Muscle layer of colon (tissue), 2 donors: Measurements from ENCODE around the gene BAG1.

ENCODE experiments used
- H3K27ac ChIP-seq: one replicate; pipeline ENCODE4 v1.7.0; 2013; ENCODE audit warnings: low read depth, mild to moderate bottlenecking, low read length, moderate library complexity
- H3K27me3 ChIP-seq, 2 donors: one replicate each; pipeline ENCODE4 v1.7.0; 2013; ENCODE audit warnings: low read length in 2 of 2, mild to moderate bottlenecking in 2 of 2; ENCODE audit not compliant: insufficient read depth in 2 of 2, control insufficient read depth in 1 of 2
- H3K36me3 ChIP-seq: one replicate; pipeline ENCODE4 v1.7.0; 2013; ENCODE audit warnings: mild to moderate bottlenecking, low read length; ENCODE audit not compliant: insufficient read depth
- H3K4me1 ChIP-seq: one replicate; pipeline ENCODE4 v1.7.0; 2013; ENCODE audit warnings: mild to moderate bottlenecking, low read length; ENCODE audit not compliant: insufficient read depth
- H3K4me3 ChIP-seq, 2 donors: one replicate each; pipeline ENCODE4 v1.7.0; 2013; ENCODE audit warnings: low read length in 2 of 2, low read depth in 1 of 2, mild to moderate bottlenecking in 1 of 2, moderate library complexity in 1 of 2
- H3K9ac ChIP-seq: one replicate; pipeline ENCODE4 v1.7.0; 2013; ENCODE audit warnings: low read length
- H3K9me3 ChIP-seq: one replicate; pipeline ENCODE4 v1.7.0; 2013; ENCODE audit warnings: mild to moderate bottlenecking, low read length
- donor health status: abdominal sarcoma.
- donor health status: Adenocarcinoma of cecum.

BAG1 gene

DNA sequence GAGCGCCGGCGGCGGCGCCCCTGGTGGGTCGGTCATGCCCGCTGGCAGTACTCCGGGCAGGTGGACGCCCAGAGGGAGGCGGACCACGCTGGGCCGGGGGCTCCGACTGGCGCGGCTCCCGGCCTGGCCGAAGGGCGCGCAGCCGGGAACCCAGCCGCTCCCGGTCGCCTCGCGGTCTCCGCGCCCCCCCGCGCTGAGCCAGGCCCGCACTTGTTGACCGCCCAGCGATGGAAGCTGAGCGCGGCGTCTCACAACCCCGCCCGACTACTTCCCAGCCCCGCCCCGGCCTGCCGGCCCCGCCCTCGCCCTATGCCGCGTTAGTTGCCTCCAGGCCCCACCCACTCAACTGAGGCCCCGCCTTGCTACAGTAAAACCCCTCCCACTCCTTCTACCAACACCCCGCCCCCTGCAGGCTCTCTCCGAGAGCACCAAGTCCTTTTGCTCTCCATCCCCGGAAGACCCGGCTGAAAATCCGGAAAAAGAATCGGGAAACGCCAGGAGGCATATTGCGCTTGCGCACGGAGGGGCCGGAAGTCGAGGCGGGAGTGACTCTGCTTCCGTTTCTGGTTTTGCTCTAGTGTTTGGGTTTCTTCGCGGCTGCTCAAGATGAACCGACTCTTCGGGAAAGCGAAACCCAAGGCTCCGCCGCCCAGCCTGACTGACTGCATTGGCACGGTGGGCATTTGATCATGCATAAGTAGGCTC, at the start of gene BAG1, which contains the start of gene CHMP5:
BAG1 (minus strand) TSS at position 236 of the 705 bp plus-strand sequence.
CHMP5 (plus strand) TSS at position 577 of the 705 bp plus-strand sequence; CDS start at position 607, 30 bp downstream.
- Histone ChIP-seq H3K36me3 (peaks cover 38% of the 10 kb centered on the region), H3K27me3 (no peaks in the 10 kb centered on the region), H3K27ac (peak within 1 kb of the TSS; percentile 80), H3K9me3 (no peaks in the 10 kb centered on the region), H3K4me3 (peak within 1 kb of the TSS; percentile 66 to 98), H3K9ac (peak within 1 kb of the TSS; percentile 88), H3K4me1 (peaks cover 24% of the 10 kb centered on the region)

DNA sequence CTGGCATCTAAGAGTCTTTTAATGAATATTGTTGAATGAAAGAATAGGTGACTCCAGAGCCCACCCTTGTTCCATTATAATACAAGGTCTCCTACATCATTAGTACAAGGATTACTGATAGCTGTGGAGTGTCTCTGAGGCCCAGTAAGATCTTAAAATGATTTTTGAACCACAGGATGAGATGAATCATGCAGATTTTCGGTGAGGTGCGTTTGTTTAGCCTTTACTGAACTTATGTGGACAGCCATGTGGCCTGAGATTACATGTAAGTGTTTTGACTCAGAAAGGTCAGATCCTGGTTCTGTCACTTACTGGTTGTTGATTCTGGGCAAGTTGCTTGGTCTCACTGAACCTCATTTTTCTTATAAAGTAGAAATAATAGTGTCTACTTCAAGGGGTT, 47.4 kb upstream of the BAG1 start:
- no peaks in the 10 kb centered on the region for H3K27me3 ChIP-seq
- H3K4me1 ChIP-seq: no peaks in the 10 kb centered on the region
- no peaks in the 10 kb centered on the region for H3K9me3 ChIP-seq
- no peak overlapping the region for H3K4me3 ChIP-seq
- no peak overlapping the region for H3K27ac ChIP-seq
- H3K36me3 ChIP-seq: peaks cover 93% of the 10 kb centered on the region
- H3K9ac ChIP-seq: no peak overlapping the region

DNA sequence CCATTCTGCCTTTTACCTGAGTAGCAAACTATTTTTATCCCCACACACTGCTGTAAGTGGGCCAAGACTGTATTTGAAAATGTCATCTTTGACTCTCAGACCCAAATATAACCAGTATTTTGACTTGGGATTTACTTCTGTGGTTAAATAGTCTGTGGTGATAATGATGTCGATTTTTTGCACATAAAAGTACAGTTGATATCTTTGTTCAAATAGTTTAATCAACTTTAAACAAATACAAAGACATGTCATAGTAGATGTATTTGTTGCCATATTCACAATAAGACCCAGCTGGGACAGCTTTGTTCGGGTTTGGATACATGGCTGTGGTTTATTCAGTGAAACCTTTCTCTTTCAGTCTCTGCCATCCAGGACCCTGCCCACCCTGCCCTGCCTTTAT, 46.2 kb upstream of the BAG1 start:
- Histone ChIP-seq H3K4me1 (no peaks in the 10 kb centered on the region), H3K27ac (no peak overlapping the region), H3K9me3 (no peaks in the 10 kb centered on the region), H3K36me3 (peaks cover 93% of the 10 kb centered on the region), H3K27me3 (no peaks in the 10 kb centered on the region), H3K9ac (no peak overlapping the region), H3K4me3 (no peak overlapping the region)

DNA sequence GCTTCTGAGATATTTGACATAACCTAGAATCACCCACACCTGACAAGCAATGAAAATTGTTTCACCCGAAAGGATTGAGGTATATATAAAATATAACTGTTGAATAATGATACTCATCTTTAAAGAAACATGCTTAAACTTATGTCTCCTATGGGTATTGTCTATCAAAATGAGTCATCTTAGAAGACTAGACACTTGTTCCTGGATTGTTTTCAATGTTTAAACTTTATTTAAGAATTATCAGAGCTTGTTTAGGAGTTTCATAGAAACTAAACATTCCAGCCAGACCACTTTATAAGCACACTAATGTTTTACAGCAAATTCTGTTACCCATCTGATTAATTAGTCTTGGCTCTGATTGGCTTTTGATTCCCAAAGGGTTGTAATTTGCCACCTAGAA, 45.4 kb upstream of the BAG1 start:
- Histone ChIP-seq H3K9me3 (no peaks in the 10 kb centered on the region), H3K27ac (no peak overlapping the region), H3K27me3 (no peaks in the 10 kb centered on the region), H3K4me3 (no peak overlapping the region), H3K9ac (no peak overlapping the region), H3K4me1 (no peaks in the 10 kb centered on the region), H3K36me3 (peaks cover 94% of the 10 kb centered on the region)

DNA sequence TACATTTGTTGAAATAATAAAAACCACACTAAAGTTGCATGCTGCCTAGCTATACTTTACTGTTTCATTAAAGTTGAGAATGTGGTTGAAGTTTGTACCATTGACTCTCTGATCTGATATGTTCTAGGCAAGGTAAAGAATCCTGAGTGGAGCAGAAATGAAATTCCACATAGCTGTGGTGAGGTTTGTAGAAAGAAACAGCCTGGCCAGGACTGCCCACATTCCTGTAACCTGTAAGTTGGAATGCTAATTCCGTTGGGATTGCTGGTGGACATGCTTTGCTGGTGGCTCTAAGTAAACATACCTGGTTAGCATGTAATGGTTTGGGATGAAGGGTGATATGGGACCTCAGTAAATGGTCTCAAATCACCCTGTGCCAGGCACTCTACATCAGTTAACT, 42.6 kb upstream of the BAG1 start:
- Histone ChIP-seq H3K27ac (no peak overlapping the region), H3K36me3 (peaks cover 95% of the 10 kb centered on the region), H3K9ac (no peak overlapping the region)

DNA sequence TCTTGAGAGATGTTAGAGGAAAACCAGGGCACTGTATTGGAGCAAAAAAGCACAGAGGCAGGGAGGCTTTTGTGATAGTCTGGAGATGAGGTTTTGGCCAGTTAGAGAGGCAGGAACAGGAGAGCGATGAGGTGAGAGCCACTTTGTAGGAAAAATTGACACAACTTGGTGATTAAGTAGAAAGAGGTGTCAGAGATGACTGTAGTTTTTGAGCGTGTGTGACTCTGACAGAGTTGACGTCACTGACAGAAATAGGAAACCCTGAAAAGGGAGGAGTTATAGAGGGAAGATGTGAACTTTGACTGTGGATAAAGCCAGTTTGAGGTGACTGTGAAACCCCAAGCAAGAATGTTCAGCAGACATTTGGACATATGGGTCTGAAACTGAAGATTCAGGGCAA, 41.5 kb upstream of the BAG1 start:
- Histone ChIP-seq H3K9me3 (no peaks in the 10 kb centered on the region), H3K4me3 (no peak overlapping the region), H3K27me3 (no peaks in the 10 kb centered on the region), H3K36me3 (peaks cover 87% of the 10 kb centered on the region), H3K9ac (no peak overlapping the region), H3K4me1 (no peaks in the 10 kb centered on the region), H3K27ac (no peak overlapping the region)

More for the DNA sequence above, 42.6 kb upstream of the BAG1 start:
- no peaks in the 10 kb centered on the region for H3K27me3 ChIP-seq
- no peak overlapping the region for H3K4me3 ChIP-seq
- H3K9me3 ChIP-seq: no peaks in the 10 kb centered on the region
- no peaks in the 10 kb centered on the region for H3K4me1 ChIP-seq

DNA sequence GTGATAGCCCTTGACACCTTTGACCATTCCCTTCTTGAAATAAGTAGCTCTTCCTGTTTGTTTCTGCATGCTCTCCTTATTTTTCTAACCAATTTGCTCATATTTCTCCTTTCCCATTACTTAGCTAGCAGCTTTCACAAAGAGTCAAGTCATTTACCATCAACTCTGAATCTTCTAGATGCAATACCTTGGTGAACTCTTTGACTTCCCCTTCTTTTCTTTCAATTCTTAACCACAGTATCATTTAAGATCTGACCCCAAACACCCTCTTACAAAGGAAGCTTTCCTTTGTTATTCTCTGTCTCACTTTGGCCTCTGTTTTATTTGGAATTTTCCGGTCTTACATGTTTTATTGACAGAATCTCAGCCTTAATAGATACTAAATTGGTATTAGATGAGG, 39.9 kb upstream of the BAG1 start:
- H3K27ac ChIP-seq: no peak overlapping the region
- peaks cover 83% of the 10 kb centered on the region for H3K36me3 ChIP-seq
- no peak overlapping the region for H3K4me3 ChIP-seq
- H3K27me3 ChIP-seq: no peaks in the 10 kb centered on the region
- H3K9ac ChIP-seq: no peak overlapping the region
- no peaks in the 10 kb centered on the region for H3K9me3 ChIP-seq
- no peaks in the 10 kb centered on the region for H3K4me1 ChIP-seq

DNA sequence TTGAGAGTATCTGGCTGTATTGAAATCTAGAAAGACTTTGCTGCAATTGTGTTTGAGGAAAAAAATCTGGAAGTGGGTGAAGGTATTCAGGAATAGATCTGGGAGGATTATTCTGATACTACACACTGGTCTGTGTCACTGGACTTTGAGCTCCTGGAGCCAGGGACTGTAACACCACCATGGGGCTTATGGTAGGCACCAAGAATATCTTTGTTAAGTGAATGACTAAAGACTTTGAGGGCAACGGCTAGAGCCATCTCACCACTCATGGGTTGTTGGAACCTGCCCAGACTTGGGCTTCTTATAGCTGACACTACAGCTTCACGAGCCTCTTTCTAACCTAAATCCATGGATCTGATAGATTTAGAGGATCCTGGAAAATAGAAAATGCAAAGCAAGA, 36.0 kb upstream of the BAG1 start:
- Histone ChIP-seq H3K4me1 (peaks cover 20% of the 10 kb centered on the region), H3K27me3 (no peaks in the 10 kb centered on the region), H3K27ac (no peak overlapping the region), H3K36me3 (peaks cover 76% of the 10 kb centered on the region), H3K9me3 (no peaks in the 10 kb centered on the region), H3K4me3 (no peak overlapping the region), H3K9ac (no peak overlapping the region)

DNA sequence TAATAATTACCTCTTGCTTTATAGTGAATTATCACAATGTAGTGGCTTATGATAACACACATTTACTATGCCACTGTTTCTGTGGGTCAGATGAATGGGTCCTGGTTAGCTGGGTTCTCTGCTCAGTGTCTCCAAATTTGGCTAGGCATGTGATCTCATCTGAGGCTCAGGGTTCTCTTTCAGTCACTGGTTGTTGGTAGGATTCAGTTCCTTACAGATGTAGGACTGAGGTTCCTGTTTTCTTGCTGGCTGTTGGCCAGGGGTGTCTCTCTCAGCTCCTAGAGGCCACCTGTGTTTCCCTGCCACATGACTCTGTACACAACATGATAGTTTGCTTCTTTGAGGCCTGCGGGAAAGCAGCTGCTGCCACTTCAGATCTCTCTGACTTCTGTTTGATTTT, 32.9 kb upstream of the BAG1 start:
- H3K27me3 ChIP-seq: no peaks in the 10 kb centered on the region
- H3K4me3 ChIP-seq: no peak overlapping the region
- no peak overlapping the region for H3K27ac ChIP-seq
- no peak overlapping the region for H3K9ac ChIP-seq
- peaks cover 25% of the 10 kb centered on the region for H3K4me1 ChIP-seq
- no peaks in the 10 kb centered on the region for H3K9me3 ChIP-seq
- peaks cover 58% of the 10 kb centered on the region for H3K36me3 ChIP-seq

DNA sequence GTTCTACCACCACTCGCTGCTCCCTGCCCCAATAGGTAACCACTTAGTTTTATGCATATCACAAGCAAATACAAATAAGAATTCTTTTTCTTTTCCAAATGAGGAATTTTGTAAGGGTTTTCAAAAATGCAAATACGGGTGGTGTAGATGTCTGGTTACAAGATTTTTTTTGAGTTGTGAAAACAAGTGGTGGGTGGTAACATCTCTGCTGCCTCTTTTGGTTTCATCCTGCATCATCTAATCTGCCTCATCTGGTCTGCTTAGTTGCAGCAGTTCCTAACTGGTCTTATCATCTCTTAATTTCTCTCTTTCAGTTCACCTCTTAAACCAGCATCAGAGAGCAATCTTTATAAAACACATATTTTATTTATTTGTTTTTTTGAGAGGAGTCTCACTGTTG, 31.1 kb upstream of the BAG1 start:
- Histone ChIP-seq H3K9ac (no peak overlapping the region), H3K27me3 (no peaks in the 10 kb centered on the region), H3K9me3 (no peaks in the 10 kb centered on the region), H3K36me3 (peaks cover 57% of the 10 kb centered on the region), H3K27ac (no peak overlapping the region), H3K4me1 (peaks cover 41% of the 10 kb centered on the region), H3K4me3 (no peak overlapping the region)

DNA sequence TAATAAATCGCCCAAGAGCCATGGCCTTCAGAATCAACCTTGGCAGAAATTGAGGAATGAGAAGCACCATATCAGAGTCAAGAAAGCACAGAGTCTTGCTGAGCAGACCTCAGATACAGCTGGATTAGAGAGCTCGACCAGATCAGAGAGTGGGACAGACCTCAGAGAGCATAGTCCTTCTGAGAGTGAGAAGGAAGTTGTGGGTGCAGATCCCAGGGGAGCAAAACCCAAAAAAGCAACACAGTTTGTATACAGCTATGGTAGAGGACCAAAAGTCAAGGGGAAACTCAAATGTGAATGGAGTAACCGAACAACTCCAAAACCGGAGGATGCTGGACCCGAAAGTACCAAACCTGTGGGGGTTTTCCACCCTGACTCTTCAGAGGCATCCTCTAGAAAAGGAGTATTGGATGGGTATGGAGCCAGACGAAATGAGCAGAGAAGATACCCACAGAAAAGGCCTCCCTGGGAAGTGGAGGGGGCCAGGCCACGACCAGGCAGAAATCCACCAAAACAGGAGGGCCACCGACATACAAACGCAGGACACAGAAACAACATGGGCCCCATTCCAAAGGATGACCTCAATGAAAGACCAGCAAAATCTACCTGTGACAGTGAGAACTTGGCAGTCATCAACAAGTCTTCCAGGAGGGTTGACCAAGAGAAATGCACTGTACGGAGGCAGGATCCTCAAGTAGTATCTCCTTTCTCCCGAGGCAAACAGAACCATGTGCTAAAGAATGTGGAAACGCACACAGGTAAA, 30.3 kb upstream of the BAG1 start:
- Histone ChIP-seq H3K27me3 (no peaks in the 10 kb centered on the region), H3K9me3 (no peaks in the 10 kb centered on the region), H3K4me3 (no peak overlapping the region), H3K36me3 (peaks cover 54% of the 10 kb centered on the region), H3K27ac (no peak overlapping the region), H3K9ac (no peak overlapping the region), H3K4me1 (peaks cover 41% of the 10 kb centered on the region)
